CD4-positive, alpha-beta T cell (primary cell): Measurements from ENCODE around the gene ANKRD29. TPM values are rescaled to one million over a fixed set of nuclear protein-coding genes. Genes with fewer than 3 reads are reported as not detected.

Experiments used
- ATAC-seq: fragments of 200-7000 bp; cut with Tn5 transposase; one replicate; pipeline ENCODE4 v1.10.0; 2022; ENCODE audit warnings: mild to moderate bottlenecking; ENCODE audit not compliant: poor library complexity
- CTCF ChIA-PET: fragments of 350-600 bp; sonication (Branson Sonifier 250); formaldehyde crosslinking; loops from one replicate; lab custom pipeline; 2021; ENCODE audit warnings: antibody characterized with exemption, inconsistent platforms; lab: Charles Lee
- POLR2A ChIA-PET: fragments of 350-600 bp; sonication (Branson Sonifier 250); formaldehyde crosslinking; loops from one replicate; lab custom pipeline; 2021; ENCODE audit warnings: antibody characterized with exemption, inconsistent platforms; lab: Charles Lee
- DNase-seq, 14 experiments: peaks; one replicate each; pipeline ENCODE4 v3.0.0-alpha.2; 2013 to 2020; ENCODE audit warnings: mixed read lengths in 2 of 14
- H3K27ac ChIP-seq, 2 donors: one replicate each; pipeline versions ENCODE4 v1.5.1 to v1.7.0; 2013; ENCODE audit warnings: low read length in 2 of 2, low read depth in 1 of 2, mild to moderate bottlenecking in 1 of 2
- H3K27me3 ChIP-seq, 2 experiments: 1 replicate in 1 of 2; 2 replicates in 1 of 2; pipeline versions ENCODE4 v1.6.1 to v1.7.0; 2013; ENCODE audit warnings: low read length in 2 of 2, control low read depth in 1 of 2, mild to moderate bottlenecking in 1 of 2, moderate library complexity in 1 of 2; ENCODE audit not compliant: insufficient read depth in 2 of 2, control insufficient read depth in 1 of 2
- H3K36me3 ChIP-seq: one replicate; pipeline ENCODE4 v1.6.1; 2013; ENCODE audit warnings: low read length, control low read depth; ENCODE audit not compliant: insufficient read depth
- H3K4me1 ChIP-seq: one replicate; pipeline ENCODE4 v1.6.1; 2013; ENCODE audit warnings: low read length, control low read depth; ENCODE audit not compliant: insufficient read depth
- H3K4me3 ChIP-seq: one replicate; pipeline ENCODE4 v1.5.1; 2013; ENCODE audit warnings: mild to moderate bottlenecking, low read length, moderate library complexity
- H3K9me3 ChIP-seq, 2 experiments: 1 replicate in 1 of 2; 2 replicates in 1 of 2; pipeline versions ENCODE4 v1.6.1 to v1.7.0; 2013; ENCODE audit warnings: low read length in 2 of 2, mild to moderate bottlenecking in 2 of 2, control low read depth in 1 of 2, moderate library complexity in 1 of 2; ENCODE audit not compliant: control insufficient read depth in 1 of 2, insufficient read depth in 1 of 2
- H3K27ac Mint-ChIP-seq: one replicate; pipeline ENCODE4 v1.8.0; 2020; ENCODE audit warnings: mixed read lengths
- H3K27me3 Mint-ChIP-seq: one replicate; pipeline ENCODE4 v1.8.0; 2021; ENCODE audit warnings: mixed read lengths
- H3K36me3 Mint-ChIP-seq: one replicate; pipeline ENCODE4 v1.8.0; 2021; ENCODE audit warnings: low read depth, mixed read lengths
- H3K4me1 Mint-ChIP-seq: one replicate; pipeline ENCODE4 v1.8.0; 2021; ENCODE audit warnings: low read depth, mixed read lengths
- H3K4me3 Mint-ChIP-seq: one replicate; pipeline ENCODE4 v1.8.0; 2020; ENCODE audit warnings: mild to moderate bottlenecking, mixed read lengths
- H3K9me3 Mint-ChIP-seq: one replicate; pipeline ENCODE4 v1.8.0; 2020; ENCODE audit warnings: mixed read lengths
- intact Hi-C, 2 experiments: fragments of 100-400 bp; cut with DNase I in 1 of 2; cut with micrococcal nuclease in 1 of 2; formaldehyde crosslinking; loops; one replicate each; pipeline versions ENCODE4 v1.15.1 to v1.9.0; 2023 to 2025; cut with DNase I, micrococcal nuclease
- total RNA-seq, 174 experiments: library from RNA in 2 of 174; stranded (reverse) in 2 of 174; gene quantifications; one replicate each; pipeline ENCODE4 v1.2.3 and lab custom pipeline; 2021 to 2026
- TF ChIP-seq, protein P1 (sequence below): fragments of 200-600 bp; IDR thresholded peaks from one replicate; pipeline ENCODE4 v1.8.0; 2022; ENCODE audit warnings: antibody characterized with exemption, mild to moderate bottlenecking

Gene ANKRD29
- total RNA-seq, 2 experiments from 2014 or later: 0.28 to 0.58 TPM

DNA sequence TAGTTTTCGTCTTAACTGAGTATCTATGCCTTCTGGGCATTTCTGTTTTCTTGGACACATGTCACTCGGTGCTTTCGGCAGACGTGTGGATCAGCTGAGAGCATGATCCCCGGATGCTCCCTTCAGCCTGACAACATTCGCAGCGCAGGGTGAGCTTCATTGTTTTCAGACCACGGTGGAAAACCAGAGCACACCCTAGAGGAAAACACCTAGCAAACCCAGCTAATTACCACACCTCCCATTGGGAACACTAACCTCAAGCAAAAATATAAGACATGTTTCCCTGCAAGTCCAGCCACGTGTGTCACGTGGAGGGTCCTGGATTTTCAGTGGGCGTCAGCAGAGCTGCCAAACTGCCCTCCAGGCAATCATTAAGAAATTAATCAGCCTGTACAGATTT lies 31.0 kb downstream of the ANKRD29 start:
- CTCF ChIA-PET: interaction anchor here (1.0 kb wide), 1 partner anchor 17 kb away, joined by 3 read pairs; no protein-coding TSS in a partner anchor
- no peaks in the 10 kb centered on the region for H3K36me3 ChIP-seq
- no peak for ATAC-seq

DNA sequence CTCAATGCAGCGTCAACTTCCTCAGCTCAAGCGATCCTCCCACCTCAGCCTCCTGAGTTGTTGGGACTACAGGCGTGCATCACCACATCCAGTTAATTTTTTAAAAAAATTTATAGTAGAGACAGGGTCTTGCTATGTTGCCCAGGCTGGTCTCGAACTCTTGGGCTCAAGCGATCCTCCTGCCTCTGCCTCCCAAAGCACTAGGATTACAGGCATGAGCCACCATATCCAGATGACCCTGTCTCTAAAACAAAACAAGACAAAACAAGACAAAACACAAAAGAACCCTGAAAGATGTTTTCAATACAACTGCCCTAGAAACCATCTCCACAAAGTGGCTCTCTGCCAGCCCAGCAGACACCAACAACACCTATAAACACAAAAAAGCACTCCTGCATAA lies 31.4 kb downstream of the ANKRD29 start:
- no peaks in the 10 kb centered on the region for H3K27me3 Mint-ChIP-seq
- no peaks in the 10 kb centered on the region for H3K9me3 ChIP-seq
- POLR2A ChIA-PET: no interaction called here
- H3K27me3 ChIP-seq: no peaks in the 10 kb centered on the region
- H3K4me1 Mint-ChIP-seq: peaks cover 7% of the 10 kb centered on the region
- H3K36me3 ChIP-seq: no peaks in the 10 kb centered on the region
- ATAC-seq: no peak
- intact Hi-C loops: no loop called here
- TF ChIP-seq, protein P1, sequence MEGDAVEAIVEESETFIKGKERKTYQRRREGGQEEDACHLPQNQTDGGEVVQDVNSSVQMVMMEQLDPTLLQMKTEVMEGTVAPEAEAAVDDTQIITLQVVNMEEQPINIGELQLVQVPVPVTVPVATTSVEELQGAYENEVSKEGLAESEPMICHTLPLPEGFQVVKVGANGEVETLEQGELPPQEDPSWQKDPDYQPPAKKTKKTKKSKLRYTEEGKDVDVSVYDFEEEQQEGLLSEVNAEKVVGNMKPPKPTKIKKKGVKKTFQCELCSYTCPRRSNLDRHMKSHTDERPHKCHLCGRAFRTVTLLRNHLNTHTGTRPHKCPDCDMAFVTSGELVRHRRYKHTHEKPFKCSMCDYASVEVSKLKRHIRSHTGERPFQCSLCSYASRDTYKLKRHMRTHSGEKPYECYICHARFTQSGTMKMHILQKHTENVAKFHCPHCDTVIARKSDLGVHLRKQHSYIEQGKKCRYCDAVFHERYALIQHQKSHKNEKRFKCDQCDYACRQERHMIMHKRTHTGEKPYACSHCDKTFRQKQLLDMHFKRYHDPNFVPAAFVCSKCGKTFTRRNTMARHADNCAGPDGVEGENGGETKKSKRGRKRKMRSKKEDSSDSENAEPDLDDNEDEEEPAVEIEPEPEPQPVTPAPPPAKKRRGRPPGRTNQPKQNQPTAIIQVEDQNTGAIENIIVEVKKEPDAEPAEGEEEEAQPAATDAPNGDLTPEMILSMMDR: no peak
- no peak overlapping the region for H3K27ac Mint-ChIP-seq
- CTCF ChIA-PET: interaction anchor here (0.7 kb wide), 1 partner anchor 925 kb away, joined by 4 read pairs; no protein-coding TSS in a partner anchor
- no peak overlapping the region for H3K27ac ChIP-seq
- no peaks in the 10 kb centered on the region for H3K9me3 Mint-ChIP-seq
- no peaks in the 10 kb centered on the region for H3K36me3 Mint-ChIP-seq
- H3K4me1 ChIP-seq: no peaks in the 10 kb centered on the region
- H3K4me3 Mint-ChIP-seq: no peak overlapping the region
- no peak for DNase-seq
- no peak overlapping the region for H3K4me3 ChIP-seq

More for the DNA sequence above, 31.0 kb downstream of the ANKRD29 start:
- H3K9me3 ChIP-seq: no peaks in the 10 kb centered on the region
- Mint-ChIP-seq H3K9me3 (no peaks in the 10 kb centered on the region), H3K4me3 (no peak overlapping the region), H3K27me3 (no peaks in the 10 kb centered on the region), H3K36me3 (no peaks in the 10 kb centered on the region), H3K27ac (no peak overlapping the region), H3K4me1 (peaks cover 7% of the 10 kb centered on the region)
- POLR2A ChIA-PET: no interaction called here
- no peaks in the 10 kb centered on the region for H3K27me3 ChIP-seq
- intact Hi-C loops: no loop called here
- no peak overlapping the region for H3K27ac ChIP-seq
- TF ChIP-seq, protein P1: no peak
- no peaks in the 10 kb centered on the region for H3K4me1 ChIP-seq
- DNase-seq: no peak
- no peak overlapping the region for H3K4me3 ChIP-seq

DNA sequence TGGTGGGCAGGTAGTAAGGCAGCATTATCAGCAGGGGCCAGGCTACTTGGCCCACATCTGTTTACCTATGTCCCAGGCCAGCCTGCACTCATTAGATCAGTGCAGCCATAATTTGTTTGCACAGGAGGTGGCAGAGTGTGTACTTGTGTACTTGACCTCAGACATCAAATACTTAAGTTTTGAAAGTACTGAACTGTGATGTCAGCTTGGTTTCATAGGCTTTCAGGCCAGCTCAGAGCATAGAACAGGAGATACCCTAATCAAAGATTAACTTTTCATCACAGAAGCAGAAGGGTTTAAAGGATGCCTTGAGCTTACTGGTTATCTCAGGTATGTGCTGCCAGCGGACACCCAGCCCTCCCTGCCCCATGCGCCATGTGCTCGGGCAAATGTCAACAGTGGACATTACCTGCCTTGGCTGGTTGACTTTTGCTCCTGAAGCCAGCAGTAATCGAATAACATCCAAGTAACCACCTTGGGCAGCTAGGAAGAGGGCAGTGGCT lies 33.2 kb downstream of the ANKRD29 start:
- CTCF ChIA-PET: no interaction called here
- no peaks in the 10 kb centered on the region for H3K27me3 ChIP-seq
- H3K4me1 Mint-ChIP-seq: no peaks in the 10 kb centered on the region
- no peaks in the 10 kb centered on the region for H3K9me3 Mint-ChIP-seq
- H3K27me3 Mint-ChIP-seq: no peaks in the 10 kb centered on the region
- H3K4me1 ChIP-seq: no peaks in the 10 kb centered on the region
- intact Hi-C loops: no loop called here
- ATAC-seq (no peak), DNase-seq (no peak)
- no peaks in the 10 kb centered on the region for H3K36me3 ChIP-seq
- POLR2A ChIA-PET: interaction anchor here (1.3 kb wide), 1 partner anchor 74 kb away, joined by 5 read pairs; no protein-coding TSS in a partner anchor
- no peak overlapping the region for H3K4me3 Mint-ChIP-seq
- H3K27ac ChIP-seq: no peak overlapping the region
- TF ChIP-seq, protein P1: no peak
- H3K27ac Mint-ChIP-seq: no peak overlapping the region
- no peaks in the 10 kb centered on the region for H3K36me3 Mint-ChIP-seq
- H3K9me3 ChIP-seq: no peaks in the 10 kb centered on the region
- no peak overlapping the region for H3K4me3 ChIP-seq
